Activated T-helper 1 cell treated with anti-CD3 and anti-CD28 coated beads, Interleukin-2, amount 50 U/mL, for 16 hours (primary cell): ENCODE measurements around the gene E2F2.
A peak's percentile ranks its signal among the peaks of the same experiment; 100 is the strongest.

ENCODE experiments used
- DNase-seq, 2 donors: peaks; one replicate each; pipeline ENCODE4 v3.0.0-alpha.2; 2020; ENCODE audit warnings: low read depth in 1 of 2, low spot score in 1 of 2

The E2F2 gene

GRCh38 chr1:23563003-23563402 lies 32.0 kb upstream of the E2F2 start:
- no peak for DNase-seq

- DNase-seq: no peak
Observed at GRCh38 chr1:23562137-23562876, 31.3 kb upstream of the E2F2 start.

- no peak for DNase-seq
Observed at GRCh38 chr1:23561813-23562100, 30.7 kb upstream of the E2F2 start.

- no peak for DNase-seq
Observed at GRCh38 chr1:23561076-23561812, 30.2 kb upstream of the E2F2 start.

GRCh38 chr1:23559985-23560741 lies 29.1 kb upstream of the E2F2 start:
- no peak for DNase-seq

- DNase-seq: peak; percentile 81 to 90
Observed at GRCh38 chr1:23559136-23559984, 28.3 kb upstream of the E2F2 start, which contains the start of gene ID3. TSS of gene ID3 (minus strand) at chr1:23559501. CDS start at chr1:23559426, 75 bp downstream.

GRCh38 chr1:23558872-23559135 lies 27.8 kb upstream of the E2F2 start:
- DNase-seq: no peak

GRCh38 chr1:23558140-23558871 lies 27.3 kb upstream of the E2F2 start:
- no peak for DNase-seq

- no peak for DNase-seq
Observed at GRCh38 chr1:23557471-23558124, 26.6 kb upstream of the E2F2 start.

- DNase-seq: no peak
Observed at GRCh38 chr1:23556635-23557470, 25.8 kb upstream of the E2F2 start.

GRCh38 chr1:23555986-23556634 lies 25.1 kb upstream of the E2F2 start:
- DNase-seq: no peak

- no peak for DNase-seq
Observed at GRCh38 chr1:23555270-23555985, 24.4 kb upstream of the E2F2 start.

GRCh38 chr1:23554481-23555269 lies 23.6 kb upstream of the E2F2 start:
- peak; percentile 69 to 83 for DNase-seq

- no peak for DNase-seq
Observed at GRCh38 chr1:23554127-23554480, 23.1 kb upstream of the E2F2 start.

- no peak for DNase-seq
Observed at GRCh38 chr1:23553231-23554126, 22.4 kb upstream of the E2F2 start.

GRCh38 chr1:23551849-23552248 lies 20.8 kb upstream of the E2F2 start:
- DNase-seq: no peak
